Thoracic aorta (tissue), 2 donors: Measurements from ENCODE around the gene ZSWIM7. TPM values are rescaled to one million over a fixed set of nuclear protein-coding genes. Genes with fewer than 3 reads are reported as not detected.

Experiments used
- ATAC-seq: fragments of 150-250 bp; one replicate; pipeline ENCODE4 v1.8.0; 2017; ENCODE audit warnings: low read depth; ENCODE audit not compliant: insufficient number of reproducible peaks, low FRiP score
- DNase-seq: peaks from one replicate; pipeline ENCODE4 v3.0.0-alpha.2; 2020; ENCODE audit warnings: low spot score
- H3K27ac ChIP-seq, 2 donors: fragments of 200-600 bp; sonication (generic); 1 replicate in 1 of 2; 2 replicates in 1 of 2; pipeline ENCODE4 v1.5.1; 2016; ENCODE audit warnings: mild to moderate bottlenecking in 2 of 2, moderate library complexity in 2 of 2
- H3K27me3 ChIP-seq: fragments of 200-600 bp; sonication (generic); replicated peaks from 2 replicates; pipeline ENCODE4 v1.6.0; 2016; ENCODE audit warnings: mild to moderate bottlenecking; ENCODE audit not compliant: insufficient read depth
- H3K36me3 ChIP-seq: fragments of 200-600 bp; sonication (generic); one replicate; pipeline ENCODE4 v1.5.1; 2016
- H3K4me1 ChIP-seq, 2 donors: fragments of 200-600 bp; sonication (generic); 1 replicate in 1 of 2; 2 replicates in 1 of 2; pipeline versions ENCODE4 v1.5.1 to v1.6.0; 2016; ENCODE audit warnings: low read depth in 2 of 2, mild to moderate bottlenecking in 1 of 2; ENCODE audit not compliant: control insufficient read depth in 1 of 2
- H3K4me3 ChIP-seq: fragments of 200-600 bp; sonication (generic); 2 replicates; pipeline ENCODE4 v1.5.1; 2016; ENCODE audit warnings: mild to moderate bottlenecking
- H3K9me3 ChIP-seq: fragments of 200-600 bp; sonication (generic); 2 replicates; pipeline ENCODE4 v1.5.1; 2016
- total RNA-seq, 2 donors: library from RNA; depleted of rRNA; stranded (reverse); fragments of >200 nt; gene quantifications; one replicate each; pipeline versions ENCODE4 v1.1.0 to v1.2.3, GENCODE V29; 2016
- TF ChIP-seq, protein P1 (sequence below): fragments of 200-600 bp; sonication (generic); IDR thresholded peaks from one replicate; pipeline ENCODE4 v1.5.1; 2019; ENCODE audit warnings: antibody characterized with exemption

The ZSWIM7 gene
- total RNA-seq, 2 donors from 2014 or later: 6.5 to 13.5 TPM

DNA sequence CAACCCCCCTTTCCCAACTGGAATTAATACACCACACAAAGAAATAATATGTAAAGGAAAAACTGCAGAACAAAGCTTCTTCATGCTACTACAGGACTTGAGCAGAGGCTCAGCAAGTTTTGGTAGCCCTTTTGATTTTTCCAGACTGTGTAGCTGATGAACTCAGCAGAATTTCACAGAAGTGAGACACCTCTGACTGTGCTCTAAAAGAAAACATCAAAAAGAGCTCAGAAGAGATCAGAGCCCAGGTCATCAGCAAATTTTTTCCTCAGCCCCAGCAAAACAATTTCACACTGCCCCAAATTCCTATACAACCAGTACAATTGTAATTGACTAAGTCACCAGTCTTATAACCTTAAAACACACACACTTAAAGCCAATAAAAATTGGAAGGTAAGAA lies 38.1 kb upstream of the ZSWIM7 start:
- H3K4me1 ChIP-seq: no peaks in the 10 kb centered on the region
- H3K27me3 ChIP-seq: no peaks in the 10 kb centered on the region
- H3K4me3 ChIP-seq: no peak overlapping the region
- H3K27ac ChIP-seq: peak overlapping the region in 1 of 2 donors; percentile 17
- TF ChIP-seq, protein P1, sequence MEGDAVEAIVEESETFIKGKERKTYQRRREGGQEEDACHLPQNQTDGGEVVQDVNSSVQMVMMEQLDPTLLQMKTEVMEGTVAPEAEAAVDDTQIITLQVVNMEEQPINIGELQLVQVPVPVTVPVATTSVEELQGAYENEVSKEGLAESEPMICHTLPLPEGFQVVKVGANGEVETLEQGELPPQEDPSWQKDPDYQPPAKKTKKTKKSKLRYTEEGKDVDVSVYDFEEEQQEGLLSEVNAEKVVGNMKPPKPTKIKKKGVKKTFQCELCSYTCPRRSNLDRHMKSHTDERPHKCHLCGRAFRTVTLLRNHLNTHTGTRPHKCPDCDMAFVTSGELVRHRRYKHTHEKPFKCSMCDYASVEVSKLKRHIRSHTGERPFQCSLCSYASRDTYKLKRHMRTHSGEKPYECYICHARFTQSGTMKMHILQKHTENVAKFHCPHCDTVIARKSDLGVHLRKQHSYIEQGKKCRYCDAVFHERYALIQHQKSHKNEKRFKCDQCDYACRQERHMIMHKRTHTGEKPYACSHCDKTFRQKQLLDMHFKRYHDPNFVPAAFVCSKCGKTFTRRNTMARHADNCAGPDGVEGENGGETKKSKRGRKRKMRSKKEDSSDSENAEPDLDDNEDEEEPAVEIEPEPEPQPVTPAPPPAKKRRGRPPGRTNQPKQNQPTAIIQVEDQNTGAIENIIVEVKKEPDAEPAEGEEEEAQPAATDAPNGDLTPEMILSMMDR: no peak
- no peaks in the 10 kb centered on the region for H3K9me3 ChIP-seq
- no peak for ATAC-seq
- DNase-seq: no peak
- H3K36me3 ChIP-seq: peaks cover 37% of the 10 kb centered on the region

DNA sequence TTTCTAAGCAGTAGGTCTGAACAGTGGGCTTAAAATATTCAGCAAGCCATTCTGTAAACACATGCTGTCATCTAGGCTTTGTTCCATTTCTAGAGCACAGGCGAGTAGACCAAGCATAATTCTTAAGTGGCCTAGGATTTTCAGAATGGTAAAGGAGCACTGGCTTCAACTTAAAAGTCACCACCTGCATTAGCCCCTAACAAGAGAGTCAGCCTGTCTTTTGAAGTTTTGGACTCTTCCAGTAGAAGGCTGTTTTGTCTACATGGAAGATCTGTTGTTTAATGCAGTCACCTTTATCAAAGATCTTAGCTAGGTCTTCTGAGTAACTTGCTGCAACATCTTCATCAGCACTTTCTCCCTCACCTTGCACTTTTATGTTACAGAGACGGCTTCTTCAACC lies 36.8 kb upstream of the ZSWIM7 start:
- H3K4me1 ChIP-seq: no peaks in the 10 kb centered on the region
- no peaks in the 10 kb centered on the region for H3K9me3 ChIP-seq
- TF ChIP-seq, protein P1: no peak
- no peak overlapping the region for H3K4me3 ChIP-seq
- no peaks in the 10 kb centered on the region for H3K27me3 ChIP-seq
- ATAC-seq: no peak
- DNase-seq: no peak
- H3K36me3 ChIP-seq: peaks cover 39% of the 10 kb centered on the region
- no peak overlapping the region for H3K27ac ChIP-seq

DNA sequence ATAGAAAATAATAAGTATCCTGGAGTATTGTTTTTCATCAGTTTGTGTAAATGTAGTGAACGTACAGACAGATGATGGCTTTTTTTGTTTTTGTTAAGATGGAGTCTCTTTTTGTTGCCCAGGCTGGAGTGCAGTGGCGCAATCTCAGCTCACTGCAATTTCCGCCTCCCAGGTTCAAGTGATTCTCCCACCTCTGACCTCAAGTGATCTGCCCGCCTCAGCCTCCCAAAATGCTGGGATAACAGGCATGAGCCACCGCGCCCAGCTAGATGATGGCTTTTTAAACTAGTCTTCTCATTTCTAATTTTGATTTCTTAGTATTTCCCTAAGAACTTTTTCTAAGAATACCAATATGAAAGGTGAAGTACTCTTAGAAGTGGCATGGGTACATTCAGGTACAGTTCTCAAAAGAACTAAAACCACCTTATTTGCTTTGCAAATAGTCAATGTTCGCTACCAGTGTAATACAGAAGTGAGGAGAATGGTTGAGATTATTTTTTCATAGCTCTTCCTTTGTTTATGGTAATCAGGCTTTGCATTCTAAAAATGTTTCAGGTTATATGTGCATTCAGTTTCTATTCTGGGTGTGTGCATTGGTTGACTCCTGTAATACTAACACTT lies 34.3 kb upstream of the ZSWIM7 start:
- no peaks in the 10 kb centered on the region for H3K27me3 ChIP-seq
- DNase-seq (no peak), ATAC-seq (no peak)
- no peaks in the 10 kb centered on the region for H3K9me3 ChIP-seq
- H3K36me3 ChIP-seq: peaks cover 29% of the 10 kb centered on the region
- no peak overlapping the region for H3K27ac ChIP-seq
- H3K4me1 ChIP-seq: peaks cover 0 to 7% of the 10 kb centered on the region in 2 donors
- TF ChIP-seq, protein P1: no peak
- H3K4me3 ChIP-seq: no peak overlapping the region

DNA sequence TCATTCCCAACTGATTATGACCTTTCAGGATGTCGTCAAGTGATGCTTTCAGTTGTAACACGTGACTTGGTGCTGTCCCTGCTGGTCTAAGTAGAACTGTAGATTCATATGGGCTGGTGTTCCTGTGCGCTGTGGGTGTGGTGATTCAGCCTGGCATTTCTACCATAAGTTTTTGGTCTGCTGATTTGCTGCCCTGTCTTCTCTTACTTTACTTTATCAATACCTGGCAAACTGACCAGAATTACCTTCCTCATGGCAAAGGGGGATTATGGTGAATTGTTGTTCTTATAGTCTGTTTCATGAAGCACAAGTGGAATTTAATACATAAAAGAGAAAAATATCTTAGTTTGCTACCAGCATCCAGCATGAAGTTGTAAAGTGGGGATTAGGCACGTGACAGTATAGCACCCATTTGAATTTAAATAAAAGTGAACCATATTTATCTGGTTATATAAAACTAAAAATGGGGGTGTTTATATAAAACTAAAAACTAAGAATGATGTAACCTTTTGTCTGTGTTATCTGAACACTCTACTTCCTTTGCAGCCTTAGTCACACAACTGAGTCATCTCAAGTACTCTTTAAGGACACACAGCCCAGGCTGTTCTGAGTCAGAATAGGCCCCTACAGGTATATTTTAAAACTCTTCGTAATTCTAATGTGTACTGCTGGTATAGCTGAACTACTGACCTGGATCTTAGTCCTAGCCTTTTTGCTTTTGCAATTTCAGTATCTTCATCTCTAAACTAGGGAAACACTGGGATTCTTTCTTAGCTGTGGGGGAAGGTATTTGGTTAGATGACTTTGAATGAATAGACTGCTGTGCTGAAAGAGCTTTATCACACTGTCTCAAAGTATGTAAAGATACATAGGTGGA lies 28.4 kb upstream of the ZSWIM7 start:
- Histone ChIP-seq H3K4me1 (peaks cover 8 to 19% of the 10 kb centered on the region in 2 donors), H3K27ac (peak overlapping the region; percentile 71 to 74), H3K36me3 (peaks cover 33% of the 10 kb centered on the region), H3K4me3 (no peak overlapping the region), H3K27me3 (no peaks in the 10 kb centered on the region), H3K9me3 (no peaks in the 10 kb centered on the region)
- ATAC-seq (peak; percentile 95), DNase-seq (no peak)
- TF ChIP-seq, protein P1: no peak

DNA sequence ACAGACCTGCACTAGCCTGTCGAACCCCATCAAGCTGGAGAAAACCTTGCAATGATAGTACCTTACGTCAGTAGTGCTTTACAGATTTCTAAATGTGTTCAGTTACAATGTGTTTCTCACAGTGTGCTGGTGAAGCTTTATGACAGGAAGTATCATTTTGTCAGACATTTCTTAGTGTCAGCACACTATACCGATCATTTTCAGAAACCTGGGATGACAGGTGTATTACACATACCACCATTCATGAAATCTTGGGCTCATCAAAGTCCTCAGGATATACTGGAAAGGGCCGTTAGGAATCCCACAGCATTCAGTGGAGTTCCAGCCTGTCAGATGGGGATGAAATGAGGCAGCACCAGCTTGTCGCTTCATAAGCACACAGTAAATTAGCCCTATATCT lies 27.4 kb upstream of the ZSWIM7 start:
- peak overlapping the region; percentile 71 to 74 for H3K27ac ChIP-seq

More for the DNA sequence above, 27.4 kb upstream of the ZSWIM7 start:
- TF ChIP-seq, protein P1: no peak
- DNase-seq (no peak), ATAC-seq (no peak)
- Histone ChIP-seq H3K4me3 (no peak overlapping the region), H3K36me3 (peaks cover 24% of the 10 kb centered on the region), H3K4me1 (peaks cover 8 to 19% of the 10 kb centered on the region in 2 donors), H3K27me3 (no peaks in the 10 kb centered on the region), H3K9me3 (no peaks in the 10 kb centered on the region)
